WTC11 (cell line): ENCODE data around the gene ALDH8A1. TPM values are rescaled to one million over a fixed set of nuclear protein-coding genes. Genes with fewer than 3 reads are reported as not detected.

Experiments used
- ATAC-seq: fragments of 200-7000 bp; cut with Tn5 transposase; 2 replicates; pipeline ENCODE4 v1.10.0; 2021; ENCODE audit warnings: mild to moderate bottlenecking, moderate library complexity
- CTCF ChIA-PET: fragments of 300-600 bp; sonication (Branson Sonifier 250); formaldehyde crosslinking; loops from one replicate; lab custom pipeline; 2021; ENCODE audit warnings: antibody characterized with exemption; lab: Charles Lee
- POLR2A ChIA-PET: fragments of 350-600 bp; sonication (Branson Sonifier 250); formaldehyde crosslinking; loops from one replicate; lab custom pipeline; 2021; ENCODE audit warnings: antibody characterized with exemption; lab: Charles Lee
- DNase-seq: peaks from one replicate; pipeline ENCODE4 v3.0.0; 2021; ENCODE audit warnings: low spot score
- H3K27ac Mint-ChIP-seq: 2 replicates; pipeline ENCODE4 v1.8.0; 2021; ENCODE audit warnings: mixed read lengths
- H3K27me3 Mint-ChIP-seq: 2 replicates; pipeline ENCODE4 v1.8.0; 2021; ENCODE audit warnings: low read depth, mild to moderate bottlenecking, moderate library complexity, mixed read lengths
- H3K36me3 Mint-ChIP-seq: 2 replicates; pipeline ENCODE4 v1.8.0; 2021; ENCODE audit warnings: mixed read lengths
- H3K4me1 Mint-ChIP-seq: 2 replicates; pipeline ENCODE4 v1.8.0; 2022; ENCODE audit warnings: mixed read lengths
- H3K4me3 Mint-ChIP-seq: 2 replicates; pipeline ENCODE4 v1.8.0; 2021; ENCODE audit warnings: mild to moderate bottlenecking, moderate library complexity, mixed read lengths
- H3K9me3 Mint-ChIP-seq: 2 replicates; pipeline ENCODE4 v1.8.0; 2021; ENCODE audit warnings: mixed read lengths
- FOXP1 ChIP-seq: sonication (generic); formaldehyde crosslinking; IDR thresholded peaks from 2 replicates; pipeline ENCODE4 v1.8.0; 2022; ENCODE audit warnings: missing genetic modification reagents, mild to moderate bottlenecking, moderate library complexity, borderline replicate concordance
- GTF2I ChIP-seq: fragments of 250-450 bp; sonication (Bioruptor Pico); conservative IDR thresholded peaks from 2 replicates; pipeline ENCODE4 v1.4.0; 2021; ENCODE audit warnings: mild to moderate bottlenecking
- JUN ChIP-seq: sonication (generic); formaldehyde crosslinking; IDR thresholded peaks from 2 replicates; pipeline ENCODE4 v1.8.0; 2023; ENCODE audit warnings: mild to moderate bottlenecking, missing genetic modification reagents
- MXD4 ChIP-seq: fragments of 250-450 bp; sonication (Bioruptor Pico); IDR thresholded peaks from 2 replicates; pipeline ENCODE4 v1.8.0; 2021; ENCODE audit warnings: mild to moderate bottlenecking, moderate library complexity, borderline replicate concordance
- MYBL2 ChIP-seq: sonication (generic); formaldehyde crosslinking; IDR thresholded peaks from 2 replicates; pipeline ENCODE4 v1.8.1; 2023; ENCODE audit warnings: mild to moderate bottlenecking, moderate library complexity, missing genetic modification reagents
- NFYB ChIP-seq: sonication (generic); formaldehyde crosslinking; conservative IDR thresholded peaks from 2 replicates; pipeline ENCODE4 v1.8.0; 2022; ENCODE audit warnings: low read depth, missing genetic modification reagents
- NR1H2 ChIP-seq: sonication (generic); formaldehyde crosslinking; IDR thresholded peaks from 2 replicates; pipeline ENCODE4 v1.9.0; 2021; ENCODE audit warnings: mild to moderate bottlenecking, moderate library complexity, missing genetic modification reagents
- NR2C2 ChIP-seq: sonication (generic); formaldehyde crosslinking; IDR thresholded peaks from 2 replicates; pipeline ENCODE4 v1.8.0; 2022; ENCODE audit warnings: mild to moderate bottlenecking, missing genetic modification reagents
- TCF7 ChIP-seq: sonication (generic); formaldehyde crosslinking; IDR thresholded peaks from 2 replicates; pipeline ENCODE4 v1.8.0; 2022; ENCODE audit warnings: mild to moderate bottlenecking, low read depth, missing genetic modification reagents, moderate library complexity
- TEAD4 ChIP-seq: sonication (generic); formaldehyde crosslinking; IDR thresholded peaks from 2 replicates; pipeline ENCODE4 v1.8.0; 2022; ENCODE audit warnings: mild to moderate bottlenecking, missing genetic modification reagents
- ZNF396 ChIP-seq: fragments of 250-450 bp; sonication (Bioruptor Pico); IDR thresholded peaks from 2 replicates; pipeline ENCODE4 v1.8.0; 2021; ENCODE audit warnings: mild to moderate bottlenecking, moderate library complexity, borderline replicate concordance
- ZNF416 ChIP-seq: fragments of 250-450 bp; sonication (Bioruptor Pico); IDR thresholded peaks from 2 replicates; pipeline ENCODE4 v1.9.0; 2021; ENCODE audit warnings: mild to moderate bottlenecking, inconsistent platforms
- ZNF423 ChIP-seq: fragments of 250-450 bp; sonication (Bioruptor Pico); IDR thresholded peaks from 2 replicates; pipeline ENCODE4 v2.1.2; 2022; ENCODE audit warnings: mild to moderate bottlenecking, moderate library complexity
- total RNA-seq: library from RNA; stranded (reverse); gene quantifications from 3 replicates; pipeline ENCODE4 v1.2.3, GENCODE V29; 2021
- TF ChIP-seq, protein P1 (sequence below): sonication (generic); formaldehyde crosslinking; IDR thresholded peaks from 2 replicates; pipeline ENCODE4 v1.8.1; 2023; ENCODE audit warnings: mild to moderate bottlenecking, missing genetic modification reagents, borderline replicate concordance
- TF ChIP-seq, protein P2 (sequence below): fragments of 250-450 bp; sonication (Bioruptor Pico); IDR thresholded peaks from 2 replicates; pipeline ENCODE4 v1.9.0; 2021; ENCODE audit warnings: mild to moderate bottlenecking
- TF ChIP-seq, protein P3 (sequence below): sonication (generic); formaldehyde crosslinking; IDR thresholded peaks from 2 replicates; pipeline ENCODE4 v1.8.1; 2023; ENCODE audit warnings: mild to moderate bottlenecking, missing genetic modification reagents, moderate library complexity
- TF ChIP-seq, protein P4 (sequence below): sonication (generic); formaldehyde crosslinking; conservative IDR thresholded peaks from 2 replicates; pipeline ENCODE4 v1.8.1; 2022; ENCODE audit warnings: mild to moderate bottlenecking, missing genetic modification reagents
- TF ChIP-seq, protein P5 (sequence below): sonication (generic); formaldehyde crosslinking; IDR thresholded peaks from 2 replicates; pipeline ENCODE4 v1.8.1; 2022; ENCODE audit warnings: missing genetic modification reagents, borderline replicate concordance
- TF ChIP-seq, protein P6 (sequence below): sonication (generic); formaldehyde crosslinking; IDR thresholded peaks from 2 replicates; pipeline ENCODE4 v1.8.0; 2023; ENCODE audit warnings: missing genetic modification reagents, mild to moderate bottlenecking, borderline replicate concordance
- TF ChIP-seq, protein P7 (sequence below): sonication (generic); formaldehyde crosslinking; conservative IDR thresholded peaks from 2 replicates; pipeline ENCODE4 v1.8.1; 2023; ENCODE audit warnings: mild to moderate bottlenecking, low read depth, missing genetic modification reagents, moderate library complexity

Gene ALDH8A1
- total RNA-seq, 1 experiment from 2014 or later = 0.17 TPM

DNA sequence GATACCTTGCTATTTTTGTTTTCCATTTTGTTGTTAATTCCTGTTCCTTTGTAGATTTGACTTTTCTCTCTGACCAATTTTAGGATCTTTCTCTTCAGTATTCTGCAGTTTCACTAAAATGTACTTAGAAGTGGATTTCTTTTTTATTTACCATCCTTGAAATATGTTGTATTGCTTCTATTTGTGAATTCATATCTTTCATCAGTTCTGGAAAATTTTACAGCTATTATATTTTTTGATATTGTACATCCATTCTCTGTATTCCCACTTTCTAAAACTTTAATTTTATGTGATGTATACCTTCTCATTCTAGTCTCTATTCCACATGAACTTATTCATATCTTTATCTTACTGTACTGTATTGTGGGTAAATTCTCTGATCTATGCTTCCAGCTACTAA, 9.7 kb upstream of the ALDH8A1 start (continued):
- TF ChIP-seq, protein P1, sequence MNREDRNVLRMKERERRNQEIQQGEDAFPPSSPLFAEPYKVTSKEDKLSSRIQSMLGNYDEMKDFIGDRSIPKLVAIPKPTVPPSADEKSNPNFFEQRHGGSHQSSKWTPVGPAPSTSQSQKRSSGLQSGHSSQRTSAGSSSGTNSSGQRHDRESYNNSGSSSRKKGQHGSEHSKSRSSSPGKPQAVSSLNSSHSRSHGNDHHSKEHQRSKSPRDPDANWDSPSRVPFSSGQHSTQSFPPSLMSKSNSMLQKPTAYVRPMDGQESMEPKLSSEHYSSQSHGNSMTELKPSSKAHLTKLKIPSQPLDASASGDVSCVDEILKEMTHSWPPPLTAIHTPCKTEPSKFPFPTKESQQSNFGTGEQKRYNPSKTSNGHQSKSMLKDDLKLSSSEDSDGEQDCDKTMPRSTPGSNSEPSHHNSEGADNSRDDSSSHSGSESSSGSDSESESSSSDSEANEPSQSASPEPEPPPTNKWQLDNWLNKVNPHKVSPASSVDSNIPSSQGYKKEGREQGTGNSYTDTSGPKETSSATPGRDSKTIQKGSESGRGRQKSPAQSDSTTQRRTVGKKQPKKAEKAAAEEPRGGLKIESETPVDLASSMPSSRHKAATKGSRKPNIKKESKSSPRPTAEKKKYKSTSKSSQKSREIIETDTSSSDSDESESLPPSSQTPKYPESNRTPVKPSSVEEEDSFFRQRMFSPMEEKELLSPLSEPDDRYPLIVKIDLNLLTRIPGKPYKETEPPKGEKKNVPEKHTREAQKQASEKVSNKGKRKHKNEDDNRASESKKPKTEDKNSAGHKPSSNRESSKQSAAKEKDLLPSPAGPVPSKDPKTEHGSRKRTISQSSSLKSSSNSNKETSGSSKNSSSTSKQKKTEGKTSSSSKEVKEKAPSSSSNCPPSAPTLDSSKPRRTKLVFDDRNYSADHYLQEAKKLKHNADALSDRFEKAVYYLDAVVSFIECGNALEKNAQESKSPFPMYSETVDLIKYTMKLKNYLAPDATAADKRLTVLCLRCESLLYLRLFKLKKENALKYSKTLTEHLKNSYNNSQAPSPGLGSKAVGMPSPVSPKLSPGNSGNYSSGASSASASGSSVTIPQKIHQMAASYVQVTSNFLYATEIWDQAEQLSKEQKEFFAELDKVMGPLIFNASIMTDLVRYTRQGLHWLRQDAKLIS (CRISPR knock-in tag) = no peak
- TF ChIP-seq NR2C2 = no peak
- TF ChIP-seq MYBL2 (CRISPR knock-in tag) = no peak
- no peak for TF ChIP-seq JUN (CRISPR knock-in tag)
- TF ChIP-seq ZNF396 (CRISPR knock-in tag) = no peak

DNA sequence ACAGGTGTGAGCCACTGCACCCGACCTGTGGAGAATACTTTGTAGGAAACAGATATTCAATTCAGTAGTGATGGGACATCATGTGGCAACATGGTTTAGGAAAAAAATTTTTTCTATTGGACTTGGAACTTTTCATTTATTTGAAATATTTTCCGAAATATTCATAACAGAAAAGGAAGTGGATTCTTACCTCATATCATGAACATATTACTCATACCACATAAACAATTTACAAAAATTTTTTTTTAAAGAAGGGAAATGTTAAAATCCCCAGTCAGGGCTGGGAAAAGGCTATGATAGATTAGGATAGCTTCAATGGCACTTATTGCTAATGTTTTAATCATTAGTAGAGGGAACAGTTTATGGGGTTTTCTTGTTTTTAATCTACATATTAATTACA, 6.8 kb upstream of the ALDH8A1 start:
- peaks cover 4% of the 10 kb centered on the region for H3K9me3 Mint-ChIP-seq
- H3K4me1 Mint-ChIP-seq = no peaks in the 10 kb centered on the region
- ChIA-PET CTCF (no interaction called here), POLR2A (interaction anchor here (0.7 kb wide), 1 partner anchor 36 kb away, joined by 3 read pairs; no protein-coding TSS in a partner anchor)
- H3K27me3 Mint-ChIP-seq = no peaks in the 10 kb centered on the region
- H3K4me3 Mint-ChIP-seq = no peak overlapping the region
- ATAC-seq = no peak
- no peak for TF ChIP-seq ZNF416 (CRISPR knock-in tag)
- H3K27ac Mint-ChIP-seq = no peak overlapping the region
- no peak for DNase-seq
- H3K36me3 Mint-ChIP-seq = peaks cover 12% of the 10 kb centered on the region

DNA sequence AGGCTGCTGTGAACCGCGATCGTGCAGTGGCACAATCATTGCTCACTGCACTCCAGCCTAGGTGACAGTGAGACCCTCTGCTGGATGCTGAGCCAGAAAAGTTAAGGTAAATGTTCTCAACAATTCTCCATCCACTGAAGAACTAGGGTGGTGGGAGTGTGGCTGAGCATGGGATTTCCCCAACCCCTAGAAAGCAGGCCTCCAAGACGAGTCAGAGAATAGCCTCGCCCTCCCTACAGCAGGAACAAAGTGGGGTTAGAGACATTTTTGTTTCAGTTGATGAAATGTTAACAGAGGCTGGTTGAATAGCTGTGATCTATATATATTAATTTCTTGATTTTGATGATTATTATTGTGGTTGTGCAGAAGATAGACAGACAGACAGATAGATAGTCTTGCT, 6.1 kb upstream of the ALDH8A1 start:
- no peak for ATAC-seq
- Mint-ChIP-seq H3K27me3 (no peaks in the 10 kb centered on the region), H3K4me3 (no peak overlapping the region), H3K27ac (no peak overlapping the region), H3K9me3 (peaks cover 4% of the 10 kb centered on the region), H3K36me3 (peaks cover 6% of the 10 kb centered on the region), H3K4me1 (no peaks in the 10 kb centered on the region)
- no peak for DNase-seq
- ChIA-PET CTCF (no interaction called here), POLR2A (interaction anchor here (0.7 kb wide), 1 partner anchor 37 kb away, joined by 3 read pairs; no protein-coding TSS in a partner anchor)
- TF ChIP-seq, protein P2, sequence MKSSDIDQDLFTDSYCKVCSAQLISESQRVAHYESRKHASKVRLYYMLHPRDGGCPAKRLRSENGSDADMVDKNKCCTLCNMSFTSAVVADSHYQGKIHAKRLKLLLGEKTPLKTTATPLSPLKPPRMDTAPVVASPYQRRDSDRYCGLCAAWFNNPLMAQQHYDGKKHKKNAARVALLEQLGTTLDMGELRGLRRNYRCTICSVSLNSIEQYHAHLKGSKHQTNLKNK (CRISPR knock-in tag) = no peak
- TF ChIP-seq NFYB (no peak), TEAD4 (no peak), MYBL2 (CRISPR knock-in tag) (no peak), FOXP1 (CRISPR knock-in tag) (no peak), ZNF423 (no peak), TCF7 (CRISPR knock-in tag) (no peak), GTF2I (CRISPR knock-in tag) (no peak), NR1H2 (no peak), MXD4 (CRISPR knock-in tag) (no peak)
- TF ChIP-seq, protein P3, sequence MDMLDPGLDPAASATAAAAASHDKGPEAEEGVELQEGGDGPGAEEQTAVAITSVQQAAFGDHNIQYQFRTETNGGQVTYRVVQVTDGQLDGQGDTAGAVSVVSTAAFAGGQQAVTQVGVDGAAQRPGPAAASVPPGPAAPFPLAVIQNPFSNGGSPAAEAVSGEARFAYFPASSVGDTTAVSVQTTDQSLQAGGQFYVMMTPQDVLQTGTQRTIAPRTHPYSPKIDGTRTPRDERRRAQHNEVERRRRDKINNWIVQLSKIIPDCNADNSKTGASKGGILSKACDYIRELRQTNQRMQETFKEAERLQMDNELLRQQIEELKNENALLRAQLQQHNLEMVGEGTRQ (CRISPR knock-in tag) = no peak
- TF ChIP-seq, protein P4, sequence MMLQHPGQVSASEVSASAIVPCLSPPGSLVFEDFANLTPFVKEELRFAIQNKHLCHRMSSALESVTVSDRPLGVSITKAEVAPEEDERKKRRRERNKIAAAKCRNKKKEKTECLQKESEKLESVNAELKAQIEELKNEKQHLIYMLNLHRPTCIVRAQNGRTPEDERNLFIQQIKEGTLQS = no peak
- TF ChIP-seq, protein P5, sequence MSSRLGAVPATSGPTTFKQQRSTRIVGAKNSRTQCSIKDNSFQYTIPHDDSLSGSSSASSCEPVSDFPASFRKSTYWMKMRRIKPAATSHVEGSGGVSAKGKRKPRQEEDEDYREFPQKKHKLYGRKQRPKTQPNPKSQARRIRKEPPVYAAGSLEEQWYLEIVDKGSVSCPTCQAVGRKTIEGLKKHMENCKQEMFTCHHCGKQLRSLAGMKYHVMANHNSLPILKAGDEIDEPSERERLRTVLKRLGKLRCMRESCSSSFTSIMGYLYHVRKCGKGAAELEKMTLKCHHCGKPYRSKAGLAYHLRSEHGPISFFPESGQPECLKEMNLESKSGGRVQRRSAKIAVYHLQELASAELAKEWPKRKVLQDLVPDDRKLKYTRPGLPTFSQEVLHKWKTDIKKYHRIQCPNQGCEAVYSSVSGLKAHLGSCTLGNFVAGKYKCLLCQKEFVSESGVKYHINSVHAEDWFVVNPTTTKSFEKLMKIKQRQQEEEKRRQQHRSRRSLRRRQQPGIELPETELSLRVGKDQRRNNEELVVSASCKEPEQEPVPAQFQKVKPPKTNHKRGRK (CRISPR knock-in tag) = no peak
- TF ChIP-seq, protein P6, sequence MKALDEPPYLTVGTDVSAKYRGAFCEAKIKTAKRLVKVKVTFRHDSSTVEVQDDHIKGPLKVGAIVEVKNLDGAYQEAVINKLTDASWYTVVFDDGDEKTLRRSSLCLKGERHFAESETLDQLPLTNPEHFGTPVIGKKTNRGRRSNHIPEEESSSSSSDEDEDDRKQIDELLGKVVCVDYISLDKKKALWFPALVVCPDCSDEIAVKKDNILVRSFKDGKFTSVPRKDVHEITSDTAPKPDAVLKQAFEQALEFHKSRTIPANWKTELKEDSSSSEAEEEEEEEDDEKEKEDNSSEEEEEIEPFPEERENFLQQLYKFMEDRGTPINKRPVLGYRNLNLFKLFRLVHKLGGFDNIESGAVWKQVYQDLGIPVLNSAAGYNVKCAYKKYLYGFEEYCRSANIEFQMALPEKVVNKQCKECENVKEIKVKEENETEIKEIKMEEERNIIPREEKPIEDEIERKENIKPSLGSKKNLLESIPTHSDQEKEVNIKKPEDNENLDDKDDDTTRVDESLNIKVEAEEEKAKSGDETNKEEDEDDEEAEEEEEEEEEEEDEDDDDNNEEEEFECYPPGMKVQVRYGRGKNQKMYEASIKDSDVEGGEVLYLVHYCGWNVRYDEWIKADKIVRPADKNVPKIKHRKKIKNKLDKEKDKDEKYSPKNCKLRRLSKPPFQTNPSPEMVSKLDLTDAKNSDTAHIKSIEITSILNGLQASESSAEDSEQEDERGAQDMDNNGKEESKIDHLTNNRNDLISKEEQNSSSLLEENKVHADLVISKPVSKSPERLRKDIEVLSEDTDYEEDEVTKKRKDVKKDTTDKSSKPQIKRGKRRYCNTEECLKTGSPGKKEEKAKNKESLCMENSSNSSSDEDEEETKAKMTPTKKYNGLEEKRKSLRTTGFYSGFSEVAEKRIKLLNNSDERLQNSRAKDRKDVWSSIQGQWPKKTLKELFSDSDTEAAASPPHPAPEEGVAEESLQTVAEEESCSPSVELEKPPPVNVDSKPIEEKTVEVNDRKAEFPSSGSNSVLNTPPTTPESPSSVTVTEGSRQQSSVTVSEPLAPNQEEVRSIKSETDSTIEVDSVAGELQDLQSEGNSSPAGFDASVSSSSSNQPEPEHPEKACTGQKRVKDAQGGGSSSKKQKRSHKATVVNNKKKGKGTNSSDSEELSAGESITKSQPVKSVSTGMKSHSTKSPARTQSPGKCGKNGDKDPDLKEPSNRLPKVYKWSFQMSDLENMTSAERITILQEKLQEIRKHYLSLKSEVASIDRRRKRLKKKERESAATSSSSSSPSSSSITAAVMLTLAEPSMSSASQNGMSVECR (CRISPR knock-in tag) = no peak
- TF ChIP-seq, protein P7, sequence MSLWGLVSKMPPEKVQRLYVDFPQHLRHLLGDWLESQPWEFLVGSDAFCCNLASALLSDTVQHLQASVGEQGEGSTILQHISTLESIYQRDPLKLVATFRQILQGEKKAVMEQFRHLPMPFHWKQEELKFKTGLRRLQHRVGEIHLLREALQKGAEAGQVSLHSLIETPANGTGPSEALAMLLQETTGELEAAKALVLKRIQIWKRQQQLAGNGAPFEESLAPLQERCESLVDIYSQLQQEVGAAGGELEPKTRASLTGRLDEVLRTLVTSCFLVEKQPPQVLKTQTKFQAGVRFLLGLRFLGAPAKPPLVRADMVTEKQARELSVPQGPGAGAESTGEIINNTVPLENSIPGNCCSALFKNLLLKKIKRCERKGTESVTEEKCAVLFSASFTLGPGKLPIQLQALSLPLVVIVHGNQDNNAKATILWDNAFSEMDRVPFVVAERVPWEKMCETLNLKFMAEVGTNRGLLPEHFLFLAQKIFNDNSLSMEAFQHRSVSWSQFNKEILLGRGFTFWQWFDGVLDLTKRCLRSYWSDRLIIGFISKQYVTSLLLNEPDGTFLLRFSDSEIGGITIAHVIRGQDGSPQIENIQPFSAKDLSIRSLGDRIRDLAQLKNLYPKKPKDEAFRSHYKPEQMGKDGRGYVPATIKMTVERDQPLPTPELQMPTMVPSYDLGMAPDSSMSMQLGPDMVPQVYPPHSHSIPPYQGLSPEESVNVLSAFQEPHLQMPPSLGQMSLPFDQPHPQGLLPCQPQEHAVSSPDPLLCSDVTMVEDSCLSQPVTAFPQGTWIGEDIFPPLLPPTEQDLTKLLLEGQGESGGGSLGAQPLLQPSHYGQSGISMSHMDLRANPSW = no peak
